AG09319 (cell line): Measurements from ENCODE around the gene RASEF.

Experiments
- DNase-seq: peaks from one replicate; pipeline ENCODE4 v3.0.0-alpha.2; 2010; ENCODE audit warnings: low read depth; ENCODE audit errors: extremely low read depth
- CTCF ChIP-seq: IDR thresholded peaks from 2 replicates; pipeline ENCODE4 v1.5.1; 2011; ENCODE audit warnings: low read depth, mild to moderate bottlenecking, inconsistent platforms, low read length, moderate library complexity

Gene RASEF

GRCh38 chr9:83034587-83034986, 28.4 kb downstream of the RASEF start:
- DNase-seq, result no peak
- no peak for TF ChIP-seq CTCF

- no peak for TF ChIP-seq CTCF
- DNase-seq, result no peak
Observed at GRCh38 chr9:83034026-83034425, 28.9 kb downstream of the RASEF start.

GRCh38 chr9:83032065-83032625, 30.8 kb downstream of the RASEF start:
- no peak for DNase-seq
- TF ChIP-seq CTCF, result no peak

GRCh38 chr9:83030391-83031107, 32.4 kb downstream of the RASEF start:
- DNase-seq, result peak; percentile 11
- TF ChIP-seq CTCF, result no peak

- no peak for DNase-seq
- TF ChIP-seq CTCF, result no peak
Observed at GRCh38 chr9:83029531-83030137, 33.3 kb downstream of the RASEF start.

- no peak for TF ChIP-seq CTCF
- peak; percentile 10 for DNase-seq
Observed at GRCh38 chr9:83027153-83027891, 35.6 kb downstream of the RASEF start.
